ENCODE results near the gene C4orf50.

The C4orf50 gene

GRCh38 chr4:5888222-5889001, 129.8 kb downstream of the C4orf50 start:
- no peak for DNase-seq (ENCODE audit: low read depth)

DNA sequence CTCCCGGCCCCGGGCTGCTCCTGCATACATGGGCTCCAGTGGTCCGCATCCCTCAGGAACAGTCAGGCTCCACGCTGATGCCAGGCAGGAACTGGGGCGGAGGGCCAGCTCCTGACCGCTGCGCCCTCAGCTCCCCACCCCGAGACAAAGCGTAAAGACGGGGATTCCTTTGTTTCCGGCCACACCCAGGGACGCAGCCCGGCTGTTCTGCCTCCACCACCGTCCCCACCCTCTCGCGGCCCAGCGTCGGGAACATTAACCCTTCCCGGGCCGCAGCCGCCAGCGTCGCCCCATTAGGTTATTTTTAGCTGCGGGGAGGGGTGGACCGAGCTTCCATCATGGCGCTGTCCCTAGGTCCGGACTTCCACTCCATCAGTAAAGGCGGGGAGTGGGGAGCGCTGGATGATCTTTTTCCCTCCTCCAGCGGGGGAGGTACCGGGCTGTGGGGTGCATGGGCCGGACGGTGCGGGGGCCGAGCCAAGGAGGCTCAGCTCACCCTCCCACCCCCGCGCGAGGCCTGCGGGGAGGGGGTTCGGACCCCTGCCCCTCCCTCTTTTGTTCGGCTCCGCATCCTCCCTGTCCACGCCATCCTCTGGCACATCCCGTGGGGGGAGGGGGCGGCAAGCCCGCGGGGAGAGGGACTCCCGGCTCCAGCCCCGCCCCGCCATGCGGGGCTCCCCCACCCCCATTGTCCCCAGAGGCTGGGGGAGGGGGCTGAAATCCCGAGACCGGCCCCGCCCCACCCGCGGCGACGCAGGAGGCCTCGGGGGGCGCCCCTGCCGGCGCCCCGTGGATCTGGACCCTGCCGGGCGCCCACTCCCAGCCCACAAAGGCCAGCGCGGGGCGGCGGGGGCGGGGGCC, 130.6 kb downstream of the C4orf50 start:
- DNase-seq (ENCODE audit: low read depth) = no peak

DNA sequence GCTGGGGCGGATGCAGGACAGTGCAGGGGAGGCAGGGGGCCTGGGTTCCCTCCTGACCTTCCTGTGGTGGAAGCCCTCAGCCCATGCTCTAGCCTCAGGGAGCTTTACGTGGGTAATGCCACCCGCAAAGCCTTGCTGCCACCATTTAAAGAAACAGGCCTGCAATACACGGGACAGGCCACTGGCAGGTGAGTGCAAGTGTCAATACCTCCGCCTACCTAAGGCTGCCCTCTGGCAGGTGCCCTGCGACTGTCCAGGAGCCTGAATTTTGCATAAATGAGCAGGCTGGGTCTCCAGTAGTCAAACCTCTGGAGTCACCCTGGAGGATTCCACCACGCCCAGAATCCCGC, 131.2 kb downstream of the C4orf50 start:
- DNase-seq (ENCODE audit: low read depth) = no peak

GRCh38 chr4:5885733-5886132, 132.5 kb downstream of the C4orf50 start:
- no peak for DNase-seq (ENCODE audit: low read depth)

DNA sequence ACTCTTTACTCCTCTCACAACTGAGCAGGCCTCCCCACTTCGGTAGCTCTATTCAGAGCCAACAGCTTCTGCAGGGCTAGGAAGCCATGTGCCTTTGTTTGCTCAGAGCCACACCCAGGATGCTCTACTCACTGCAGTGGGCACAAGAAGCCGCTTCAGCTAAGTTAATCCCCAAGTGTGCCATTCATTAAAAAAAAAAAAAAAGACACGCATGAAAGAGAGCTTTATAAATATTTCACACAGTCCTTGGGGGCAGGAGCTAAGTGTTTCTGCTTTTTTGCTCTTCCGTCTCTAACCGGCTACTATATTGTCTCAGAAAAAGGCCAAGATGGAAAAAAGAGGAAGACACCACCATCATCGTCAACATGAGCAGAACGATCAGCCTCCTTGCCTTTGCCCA, 133.4 kb downstream of the C4orf50 start:
- no peak for DNase-seq (ENCODE audit: low read depth)

- DNase-seq (ENCODE audit: low read depth) = no peak
These were observed 134.3 kb downstream of the C4orf50 start for GRCh38 chr4:5883916-5884315.

- DNase-seq (ENCODE audit: low read depth) = no peak
These were observed 135.3 kb downstream of the C4orf50 start for GRCh38 chr4:5882947-5883346.

GRCh38 chr4:5881340-5881739, 136.9 kb downstream of the C4orf50 start:
- no peak for DNase-seq (ENCODE audit: low read depth)

DNA sequence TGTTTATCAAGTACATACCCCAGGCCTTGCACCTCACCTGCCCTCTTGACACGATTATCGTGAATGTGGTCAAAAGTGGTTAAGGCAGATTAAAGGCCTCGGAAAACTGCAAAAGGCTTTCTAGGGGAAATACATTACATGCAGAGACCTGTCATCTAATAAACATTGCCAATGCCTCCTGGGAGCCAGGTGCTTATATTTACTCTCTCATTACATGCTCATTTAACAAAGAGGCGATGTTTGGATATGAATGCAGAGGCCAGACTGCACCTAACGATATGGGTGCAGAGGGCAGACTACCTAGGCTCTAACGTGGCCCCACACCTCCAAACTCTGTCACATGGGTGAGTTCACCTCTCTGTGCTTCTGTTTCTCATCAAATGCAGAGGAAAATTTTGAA, 139.9 kb downstream of the C4orf50 start:
- DNase-seq (ENCODE audit: low read depth) = no peak

GRCh38 chr4:5877392-5877791, 140.8 kb downstream of the C4orf50 start:
- DNase-seq (ENCODE audit: low read depth) = no peak

- no peak for DNase-seq (ENCODE audit: low read depth)
These were observed 143.3 kb downstream of the C4orf50 start for GRCh38 chr4:5874811-5875449.

DNA sequence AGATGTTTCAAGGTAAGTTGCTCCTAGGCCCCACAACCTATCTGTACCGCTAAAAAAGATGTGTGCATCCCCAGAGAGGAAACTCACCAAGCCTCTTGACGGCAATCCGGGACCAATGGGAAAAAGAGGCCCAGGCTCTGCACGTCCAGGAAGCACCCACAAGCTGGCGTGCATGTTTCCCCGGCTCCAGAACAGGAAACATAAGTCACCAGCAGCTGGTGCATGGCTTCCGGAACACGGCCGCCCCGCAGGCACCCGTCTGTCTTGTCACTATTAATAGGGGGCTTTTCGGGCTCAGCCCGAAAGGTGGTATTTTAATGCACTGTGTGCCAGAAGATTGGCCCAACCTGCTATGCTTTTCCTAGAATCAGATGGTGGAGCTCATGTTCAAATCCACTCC, 147.5 kb downstream of the C4orf50 start:
- DNase-seq (ENCODE audit: low read depth) = no peak

- no peak for DNase-seq (ENCODE audit: low read depth)
These were observed 148.1 kb downstream of the C4orf50 start for GRCh38 chr4:5869966-5870619.

DNA sequence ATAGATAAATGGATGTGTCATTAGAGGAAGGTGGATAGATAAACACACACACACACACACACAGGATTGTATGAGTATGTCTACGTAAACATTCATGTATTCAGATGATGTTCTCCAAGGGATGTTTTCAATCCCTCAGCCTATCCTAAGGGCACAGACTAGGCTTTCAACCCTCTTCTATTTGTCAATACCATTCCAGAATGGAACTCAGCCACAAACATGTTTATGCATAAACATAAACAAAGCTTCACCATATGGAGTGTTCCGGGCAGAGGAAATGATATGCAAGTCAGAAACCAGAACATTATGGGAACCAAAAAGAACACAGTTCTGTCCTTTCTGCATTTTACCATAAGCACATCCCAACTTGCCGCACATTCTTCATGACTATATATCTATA, 150.4 kb downstream of the C4orf50 start:
- no peak for DNase-seq (ENCODE audit: low read depth)

DNA sequence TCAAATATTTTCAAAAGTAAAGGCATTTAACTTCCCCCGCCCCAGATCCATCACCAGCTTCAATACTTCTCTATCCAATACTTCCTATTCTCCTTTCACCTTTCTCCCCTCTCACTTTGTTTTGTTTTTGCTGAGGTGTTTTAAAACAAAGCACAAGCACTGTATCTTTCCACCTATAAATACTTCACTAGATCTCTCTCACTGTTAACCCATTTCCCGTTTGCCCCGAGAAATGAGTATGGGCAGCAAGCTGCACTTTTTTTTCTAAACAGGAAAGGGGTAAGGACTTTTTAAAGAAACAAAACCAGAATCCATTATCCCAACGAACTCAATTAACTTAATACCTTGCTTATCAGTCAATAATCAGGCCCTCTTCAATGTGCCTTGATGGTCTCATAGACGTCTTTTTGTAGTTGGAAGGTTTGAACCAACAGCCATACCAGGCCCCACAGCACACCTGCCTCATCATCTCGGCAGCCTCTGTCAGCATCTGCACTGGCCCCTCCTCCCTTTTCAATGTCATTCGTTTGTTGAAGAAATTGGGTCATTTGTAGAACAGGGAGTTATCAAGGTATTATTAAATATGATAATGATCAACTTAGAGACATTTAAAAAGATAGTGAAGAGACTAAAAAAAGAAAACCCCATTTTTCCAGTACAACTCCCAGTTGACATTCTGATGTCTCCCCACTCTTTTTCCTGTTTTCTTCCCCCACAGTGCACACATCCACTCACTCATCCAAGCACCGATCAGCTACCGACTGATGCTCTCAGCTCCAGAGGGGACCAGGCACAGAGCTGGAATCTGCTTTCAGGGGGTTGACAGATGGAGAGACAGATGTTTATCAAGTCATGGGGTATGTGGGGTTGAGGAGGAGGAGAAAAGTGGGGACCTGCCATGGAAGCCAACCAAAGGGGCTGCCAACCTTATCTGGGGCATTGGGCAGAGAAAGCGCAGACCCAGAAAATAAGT, 151.1 kb downstream of the C4orf50 start:
- DNase-seq (ENCODE audit: low read depth) = no peak

DNA sequence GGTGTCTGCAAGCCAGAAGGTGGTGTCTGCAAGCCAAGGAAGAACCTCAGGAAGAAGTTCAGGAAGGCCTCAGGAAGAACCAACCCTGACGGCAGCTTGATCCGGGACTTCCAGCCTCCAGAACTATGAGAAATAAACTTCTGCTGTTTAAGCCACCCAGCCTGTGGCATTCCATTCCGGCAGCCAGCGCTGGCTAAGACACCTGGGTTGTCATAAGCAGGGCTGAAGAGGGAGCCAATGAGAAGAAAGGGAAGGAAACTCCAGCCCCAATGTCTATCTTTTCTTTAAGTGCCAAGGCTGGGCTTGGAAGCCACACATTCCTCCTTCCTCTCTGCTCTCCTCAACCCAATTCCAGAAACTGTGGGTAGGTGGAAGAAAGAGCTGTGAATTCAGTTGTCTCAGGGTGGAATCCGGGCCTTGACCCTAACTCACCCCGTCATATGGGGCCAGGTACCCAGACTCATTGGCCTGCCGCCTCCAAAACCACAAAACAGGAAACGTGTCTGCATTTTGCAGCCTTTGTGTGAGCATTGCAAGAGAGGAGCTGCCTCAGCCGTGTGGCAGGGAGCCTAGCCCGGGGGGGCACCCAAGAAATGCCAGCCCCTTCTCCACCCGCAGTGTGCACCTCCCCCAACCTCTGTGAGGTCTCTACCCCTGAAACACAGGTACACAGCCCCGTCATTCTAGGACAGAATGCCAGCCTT, 152.2 kb downstream of the C4orf50 start:
- DNase-seq (ENCODE audit: low read depth) = no peak

DNA sequence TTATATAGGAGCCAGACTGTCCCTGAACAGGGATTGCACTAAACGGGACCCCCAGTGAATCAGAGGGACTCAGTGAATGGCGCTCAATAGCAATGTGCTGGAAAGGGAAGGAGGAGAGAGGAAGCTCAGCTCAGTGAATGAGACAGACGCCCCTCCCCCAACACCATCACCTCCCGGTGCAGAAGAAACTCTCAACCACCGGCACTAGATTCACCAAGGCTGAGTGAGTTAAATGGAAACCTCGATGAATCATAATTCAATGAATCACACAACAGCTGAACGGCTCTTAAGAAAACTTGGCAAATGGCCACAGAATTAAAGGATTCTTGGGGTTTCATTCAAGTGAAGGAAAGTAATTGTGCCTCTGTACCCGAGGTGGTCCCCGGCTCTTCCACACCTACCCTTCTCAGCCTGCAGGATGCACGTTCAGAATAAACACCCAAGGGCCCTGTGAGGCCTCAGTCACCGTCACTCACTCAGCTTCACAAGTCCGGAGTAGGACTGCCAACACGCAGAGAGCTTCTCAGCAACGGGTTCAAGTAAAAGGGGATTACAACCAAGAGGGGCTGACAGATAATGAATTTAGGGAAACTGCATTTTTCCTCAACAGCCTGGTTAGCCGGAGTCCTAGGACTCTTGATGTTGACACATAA, 154.6 kb downstream of the C4orf50 start:
- DNase-seq (ENCODE audit: low read depth) = peak; percentile 7

- no peak for DNase-seq (ENCODE audit: low read depth)
These were observed 160.0 kb downstream of the C4orf50 start for GRCh38 chr4:5858020-5858769.

- DNase-seq (ENCODE audit: low read depth) = no peak
These were observed 161.0 kb downstream of the C4orf50 start for GRCh38 chr4:5857199-5857598.
